K562 (cell line): Measurements from ENCODE around the gene LUC7L3. TPM values are rescaled to one million over a fixed set of nuclear protein-coding genes. Genes with fewer than 3 reads are reported as not detected.
A peak's percentile ranks its signal among the peaks of the same experiment; 100 is the strongest.

Experiments
- ATAC-seq: fragments of 200-7000 bp; cut with Tn5 transposase; 3 replicates; pipeline ENCODE4 v1.9.1; 2020; ENCODE audit warnings: moderate library complexity
- BruUV-seq: library from RNA; stranded (reverse); fragments of 400-500 nt; replicated peaks from 2 replicates; lab custom pipeline; 2021; lab: Mats Ljungman, UMichigan
- CTCF ChIA-PET: fragments of 300-600 bp; formaldehyde crosslinking; extraction: SDS; loops from one replicate; lab custom pipeline; 2021; ENCODE audit warnings: low intra/inter-chr PET ratio; lab: Yijun Ruan, JAX
- POLR2A ChIA-PET: fragments of 300-600, 350-650 bp; sonication (Branson Sonifier 250); formaldehyde crosslinking; extraction: SDS; loops from one replicate; lab custom pipeline; 2021; ENCODE audit warnings: antibody characterized with exemption, inconsistent platforms; lab: Yijun Ruan, JAX
- DNase-seq, 4 experiments: peaks; one replicate each; pipeline versions ENCODE4 v3.0.0 to v3.0.0-alpha.2; 2011 to 2018; ENCODE audit warnings: low spot score in 3 of 4, mixed read lengths in 3 of 4; ENCODE audit errors: extremely low read depth in 1 of 4
- FAIRE-seq: peaks from 2 replicates; lab custom pipeline; 2011; peaks lifted over from hg19 to GRCh38; lab: Jason Lieb, UNC
- H2AFZ ChIP-seq: 2 replicates; pipeline ENCODE4 v1.6.0; 2011; ENCODE audit warnings: low read depth, low read length, control low read depth, inconsistent platforms
- H3K27ac ChIP-seq: fragments of 200-600 bp; 3 replicates; pipeline ENCODE4 v1.8.0; 2011; ENCODE audit warnings: low read depth, mild to moderate bottlenecking, control low read depth, inconsistent platforms, low read length, moderate library complexity, mixed read lengths; ENCODE audit errors: extremely low read depth
- H3K27me3 ChIP-seq, 2 experiments: fragments of 300-600 bp in 1 of 2; 2 replicates in 1 of 2; 3 replicates in 1 of 2; pipeline versions ENCODE4 v1.6.0 to v1.8.0; 2011; ENCODE audit warnings: inconsistent platforms in 2 of 2, low read length in 2 of 2, mild to moderate bottlenecking in 1 of 2, mixed read lengths in 1 of 2, moderate library complexity in 1 of 2; ENCODE audit not compliant: control insufficient read depth in 2 of 2, insufficient read depth in 2 of 2
- H3K36me3 ChIP-seq: fragments of 300-600 bp; 3 replicates; pipeline ENCODE4 v1.8.0; 2011; ENCODE audit warnings: mild to moderate bottlenecking, low read length, inconsistent platforms; ENCODE audit not compliant: control insufficient read depth, insufficient read depth
- H3K4me1 ChIP-seq, 2 experiments: fragments of 200-600 bp in 1 of 2; replicated peaks in 1 of 2; 2 replicates in 1 of 2; 3 replicates in 1 of 2; pipeline versions ENCODE4 v1.5.1 to v1.8.0; 2011; ENCODE audit warnings: inconsistent platforms in 2 of 2, low read length in 2 of 2, mild to moderate bottlenecking in 1 of 2, mixed read lengths in 1 of 2, moderate library complexity in 1 of 2; ENCODE audit not compliant: control insufficient read depth in 2 of 2, insufficient read depth in 2 of 2
- H3K4me2 ChIP-seq: 2 replicates; pipeline ENCODE4 v1.6.1; 2011; ENCODE audit warnings: low read length, control low read depth, inconsistent platforms, mixed read lengths; ENCODE audit not compliant: insufficient read depth
- H3K4me3 ChIP-seq: fragments of 200-600 bp; sonication (generic), shearing (Covaris generic); 2 replicates; pipeline ENCODE4 v1.5.1; 2016; ENCODE audit warnings: control low read depth, inconsistent platforms
- H3K79me2 ChIP-seq: fragments of 200-600 bp; 3 replicates; pipeline ENCODE4 v1.8.0; 2011; ENCODE audit warnings: low read length, inconsistent platforms; ENCODE audit not compliant: control insufficient read depth, insufficient read depth
- H3K9ac ChIP-seq, 2 experiments: 2 replicates each; pipeline versions ENCODE4 v1.6.0 to v1.6.1; 2011; ENCODE audit warnings: low read depth in 2 of 2, low read length in 2 of 2, control low read depth in 1 of 2, inconsistent platforms in 1 of 2, mild to moderate bottlenecking in 1 of 2, mixed read lengths in 1 of 2; ENCODE audit not compliant: insufficient read depth in 1 of 2
- H3K9me1 ChIP-seq: one replicate; pipeline ENCODE4 v1.6.0; 2011; ENCODE audit warnings: inconsistent platforms, mild to moderate bottlenecking, low read length, moderate library complexity; ENCODE audit not compliant: control insufficient read depth, insufficient read depth
- H3K9me3 ChIP-seq: replicated peaks from 2 replicates; pipeline ENCODE4 v1.5.1; 2011; ENCODE audit warnings: low read depth, low read length, inconsistent platforms; ENCODE audit not compliant: control insufficient read depth, insufficient read depth
- H4K20me1 ChIP-seq: replicated peaks from 2 replicates; pipeline ENCODE4 v1.6.1; 2011; ENCODE audit warnings: low read length, inconsistent platforms, mixed read lengths; ENCODE audit not compliant: control insufficient read depth, insufficient read depth
- TEAD4 ChIP-seq, 2 experiments: sonication (generic) in 1 of 2; formaldehyde crosslinking in 1 of 2; IDR thresholded peaks; 2 replicates each; pipeline versions ENCODE4 v1.6.1 to v1.8.0; 2012 to 2022; ENCODE audit warnings: borderline replicate concordance in 1 of 2, inconsistent platforms in 1 of 2, low read length in 1 of 2, mild to moderate bottlenecking in 1 of 2, missing genetic modification reagents in 1 of 2
- WGBS: fragments of 100-300 bp; shearing (Covaris generic); methylation state at CpG from one replicate; pipeline ENCODE4 v1.1.6; 2016; ENCODE audit warnings: low coverage, mixed read lengths; ENCODE audit not compliant: insufficient coverage; ENCODE audit errors: missing lambda C conversion rate; 5-methylcytosine and 5-hydroxymethylcytosine counted together
- in situ Hi-C: fragments of 300-500 bp; cut with MboI; formaldehyde crosslinking; loops from 4 replicates; pipeline ENCODE4 v1.15.0; 2018; ENCODE audit warnings: inconsistent platforms, mixed read lengths
- intact Hi-C: fragments of 100-400 bp; cut with micrococcal nuclease; formaldehyde crosslinking; loops from 2 replicates; pipeline ENCODE4 v1.14.2; 2022
- polyA plus RNA-seq, 8 experiments: library from polyadenylated mRNA; depleted of rRNA in 4 of 8; stranded (reverse) in 5 of 8; unstranded in 3 of 8; fragments of >200 nt; fragmentation: Nextera tagmentation in 2 of 8; fragmentation: Illumina TruSeq in 1 of 8; extraction: Ambion mirVana in 2 of 8; extraction: Trizol in 1 of 8; gene quantifications; 2 replicates each; pipeline versions ENCODE4 v1.2.1 to v1.2.3, GENCODE V29; 2011 to 2014; ENCODE audit warnings: inconsistent platforms in 1 of 8, missing spikeins in 1 of 8
- total RNA-seq, 7 experiments: library from RNA; depleted of rRNA in 6 of 7; stranded (reverse); fragments of >200 nt in 6 of 7; fragmentation: Illumina TruSeq in 2 of 7; extraction: Trizol in 2 of 7; gene quantifications; 2 replicates each; pipeline versions ENCODE4 v1.2.1 to v1.2.3, GENCODE V29; 2011 to 2021; ENCODE audit warnings: low replicate concordance in 1 of 7
- TF ChIP-seq, protein P1 (sequence below): fragments of 450-650 bp; IDR thresholded peaks from 2 replicates; pipeline ENCODE4 v1.6.1; 2016

The LUC7L3 gene
- total and polyA plus RNA-seq, 9 of the 15 experiments (the other 6 are each of a cell fraction or from before 2014, with no cell fraction given), result 80.8 to 284 (median 127) TPM

DNA sequence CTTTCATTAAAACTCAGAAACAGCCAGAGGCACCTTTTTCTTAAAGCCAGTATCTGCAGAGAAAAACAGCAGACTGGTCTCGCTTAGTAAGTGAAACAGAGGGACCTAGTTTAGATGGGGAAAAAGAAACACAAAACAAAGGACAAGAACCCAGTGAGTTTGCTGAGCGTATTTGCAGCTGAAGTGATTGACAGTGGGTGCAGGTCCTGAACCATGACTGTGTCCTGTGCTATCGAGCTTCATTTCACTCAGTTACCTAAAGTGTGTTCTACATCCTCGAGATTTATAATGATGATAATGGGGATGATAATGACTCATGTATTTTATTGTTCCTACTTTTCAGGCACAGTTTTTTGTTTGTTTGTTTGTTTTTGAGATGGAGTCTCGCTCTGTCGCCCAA lies 84.3 kb downstream of the LUC7L3 start:
- no peaks in the 10 kb centered on the region for H4K20me1 ChIP-seq
- H3K9ac ChIP-seq, result no peak overlapping the region
- no TSS peak for BruUV-seq
- FAIRE-seq, result no peak
- H2AFZ ChIP-seq, result no peak overlapping the region
- H3K4me1 ChIP-seq, result peaks cover 1 to 6% of the 10 kb centered on the region in 2 experiments; a peak in 2 of 5 replicates
- intact Hi-C loops, result no loop called here
- H3K79me2 ChIP-seq, result no peaks in the 10 kb centered on the region
- H3K27ac ChIP-seq, result no peak overlapping the region
- no peaks in the 10 kb centered on the region for H3K36me3 ChIP-seq
- H3K27me3 ChIP-seq, result peaks cover 0 to 9% of the 10 kb centered on the region in 2 experiments; a peak in 2 of 5 replicates
- CTCF ChIA-PET, result no interaction called here
- 53% methylated on average over 6 of the region's 6 CpGs for WGBS
- in situ Hi-C loops, result no loop called here
- TF ChIP-seq TEAD4 (IDR thresholded peaks at IDR 0.05; ENCODE audit: low read length), result no peak
- no peak for TF ChIP-seq TEAD4 (CRISPR knock-in tag; IDR thresholded peaks at IDR 0.05; ENCODE audit: borderline replicate concordance)
- TF ChIP-seq, protein P1, sequence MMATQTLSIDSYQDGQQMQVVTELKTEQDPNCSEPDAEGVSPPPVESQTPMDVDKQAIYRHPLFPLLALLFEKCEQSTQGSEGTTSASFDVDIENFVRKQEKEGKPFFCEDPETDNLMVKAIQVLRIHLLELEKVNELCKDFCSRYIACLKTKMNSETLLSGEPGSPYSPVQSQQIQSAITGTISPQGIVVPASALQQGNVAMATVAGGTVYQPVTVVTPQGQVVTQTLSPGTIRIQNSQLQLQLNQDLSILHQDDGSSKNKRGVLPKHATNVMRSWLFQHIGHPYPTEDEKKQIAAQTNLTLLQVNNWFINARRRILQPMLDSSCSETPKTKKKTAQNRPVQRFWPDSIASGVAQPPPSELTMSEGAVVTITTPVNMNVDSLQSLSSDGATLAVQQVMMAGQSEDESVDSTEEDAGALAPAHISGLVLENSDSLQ, result peak; percentile 74
- TF ChIP-seq, all 486 proteins: peak for 1
- Histone ChIP-seq H3K9me3 (no peaks in the 10 kb centered on the region), H3K9me1 (no peaks in the 10 kb centered on the region), H3K4me2 (no peak overlapping the region), H3K4me3 (no peak overlapping the region)
- DNase-seq (no peak), ATAC-seq (no peak)
- POLR2A ChIA-PET, result interaction anchor here (1.0 to 1.7 kb wide), 2 partner anchors 62 to 63 kb away, joined by 3 to 6 read pairs; partner anchors contain the start of gene TOB1
